RCC 7860 (cell line): Measurements from ENCODE around the gene NCL.
"Not testable (repeated sequence)": the region's sequence is repeated elsewhere in the genome, so short reads cannot be mapped to it uniquely, and the experiment has no call there.

Source experiments
- DNase-seq: peaks from one replicate; pipeline ENCODE4 v3.0.0-alpha.2; 2015; ENCODE audit warnings: low spot score
- FAIRE-seq: peaks from 2 replicates; lab custom pipeline; 2012; peaks lifted over from hg19 to GRCh38; lab: Jason Lieb, UNC

Gene NCL

GRCh38 chr2:231433990-231434389, 30.3 kb downstream of the NCL start:
- FAIRE-seq (no peak), DNase-seq (no peak)

- no peak for FAIRE-seq
These were observed 32.7 kb downstream of the NCL start for GRCh38 chr2:231431606-231432005.

GRCh38 chr2:231430437-231430836, 33.8 kb downstream of the NCL start:
- DNase-seq, FAIRE-seq: not testable (repeated sequence)

More at GRCh38 chr2:231431606-231432005, 32.7 kb downstream of the NCL start:
- DNase-seq = no peak

GRCh38 chr2:231429901-231430300, 34.4 kb downstream of the NCL start:
- FAIRE-seq (no peak), DNase-seq (no peak)

GRCh38 chr2:231429152-231429551, 35.1 kb downstream of the NCL start:
- FAIRE-seq (no peak), DNase-seq (no peak)

- FAIRE-seq = no peak
- no peak for DNase-seq
These were observed 37.2 kb downstream of the NCL start for GRCh38 chr2:231427116-231427515.

- FAIRE-seq = no peak
- no peak for DNase-seq
These were observed 38.2 kb downstream of the NCL start for GRCh38 chr2:231425811-231426703.

- FAIRE-seq (no peak), DNase-seq (no peak)
These were observed 38.9 kb downstream of the NCL start for GRCh38 chr2:231425291-231425810.

- no peak for DNase-seq
- FAIRE-seq = no peak
These were observed 41.1 kb downstream of the NCL start for GRCh38 chr2:231423176-231423575.

- DNase-seq = no peak
- no peak for FAIRE-seq
These were observed 42.2 kb downstream of the NCL start for GRCh38 chr2:231422056-231422455.

GRCh38 chr2:231421051-231421580, 43.2 kb downstream of the NCL start:
- FAIRE-seq = no peak

GRCh38 chr2:231418820-231419640, 45.3 kb downstream of the NCL start:
- no peak for FAIRE-seq
- no peak for DNase-seq

More at GRCh38 chr2:231421051-231421580, 43.2 kb downstream of the NCL start:
- DNase-seq = no peak

- FAIRE-seq (no peak), DNase-seq (no peak)
These were observed 49.3 kb downstream of the NCL start for GRCh38 chr2:231415029-231415428.

GRCh38 chr2:231413921-231414476, 50.3 kb downstream of the NCL start:
- FAIRE-seq (no peak), DNase-seq (no peak)

- FAIRE-seq (no peak), DNase-seq (no peak)
These were observed 50.8 kb downstream of the NCL start for GRCh38 chr2:231413456-231413855.

- DNase-seq = no peak
- FAIRE-seq = no peak
These were observed 51.7 kb downstream of the NCL start for GRCh38 chr2:231412618-231412963.

- peak; percentile 86 for FAIRE-seq
- peak; percentile 94 for DNase-seq
These were observed 52.3 kb downstream of the NCL start for GRCh38 chr2:231411831-231412617.

- no peak for DNase-seq
- no peak for FAIRE-seq
These were observed 53.0 kb downstream of the NCL start for GRCh38 chr2:231411237-231411636.

GRCh38 chr2:231410293-231411004, 53.8 kb downstream of the NCL start:
- FAIRE-seq = no peak
- no peak for DNase-seq

GRCh38 chr2:231409776-231410175, 54.5 kb downstream of the NCL start:
- no peak for DNase-seq
- no peak for FAIRE-seq
